ENCODE measurements around the gene NEU3.

- TF ChIP-seq MAX (IDR thresholded peaks at IDR 0.05) (no peak), CTCF (IDR thresholded peaks at IDR 0.05; ENCODE audit: low read depth, low read length, missing input control) (no peak), FOXA1 (IDR thresholded peaks at IDR 0.05) (no peak), REST (IDR thresholded peaks at IDR 0.05) (no peak), YY1 (IDR thresholded peaks at IDR 0.05) (no peak), TAF1 (conservative IDR thresholded peaks at IDR 0.05) (no peak), JUND (IDR thresholded peaks at IDR 0.05) (no peak), SP1 (IDR thresholded peaks at IDR 0.05) (no peak), ZBTB33 (IDR thresholded peaks at IDR 0.05) (no peak), GABPA (IDR thresholded peaks at IDR 0.05 in 1 of 2, conservative IDR thresholded peaks at IDR 0.05 in 1 of 2) (no peak), RAD21 (IDR thresholded peaks at IDR 0.05) (no peak)
Observed at GRCh38 chr11:75022296-75022695, 33.6 kb downstream of the NEU3 start.
